Gastrocnemius medialis (tissue), 4 donors: Measurements from ENCODE around the gene LDLRAD4. TPM values are rescaled to one million over a fixed set of nuclear protein-coding genes. Genes with fewer than 3 reads are reported as not detected.

Experiments used
- ATAC-seq, 2 donors: fragments of 150-250 bp; one replicate each; pipeline ENCODE4 v1.9.1; 2016
- DNase-seq, 2 donors: peaks; one replicate each; pipeline ENCODE4 v3.0.0-alpha.2; 2019
- H3K27ac ChIP-seq, 4 donors: fragments of 200-600 bp; sonication (generic); 1 replicate in 1 of 4; 2 replicates in 3 of 4; pipeline ENCODE4 v1.5.1; 2016 to 2018; ENCODE audit warnings: mild to moderate bottlenecking in 2 of 4, moderate library complexity in 1 of 4
- H3K27me3 ChIP-seq, 3 donors: fragments of 200-600 bp; sonication (generic) in 2 of 3; 1 replicate in 1 of 3; 2 replicates in 2 of 3; pipeline versions ENCODE4 v1.5.1 to v1.6.0; 2016 to 2019; ENCODE audit warnings: mild to moderate bottlenecking in 1 of 3, moderate library complexity in 1 of 3
- H3K36me3 ChIP-seq, 2 donors: fragments of 200-600 bp; sonication (generic) in 1 of 2; one replicate each; pipeline ENCODE4 v1.5.1; 2017 to 2018
- H3K4me1 ChIP-seq, 2 donors: fragments of 200-600 bp; sonication (generic) in 1 of 2; one replicate each; pipeline ENCODE4 v1.5.1; 2016 to 2017; ENCODE audit warnings: mild to moderate bottlenecking in 2 of 2
- H3K4me3 ChIP-seq, 4 donors: fragments of 200-600 bp; sonication (generic) in 3 of 4; 1 replicate in 1 of 4; 2 replicates in 3 of 4; pipeline ENCODE4 v1.5.1; 2016 to 2019; ENCODE audit warnings: mild to moderate bottlenecking in 2 of 4
- H3K9me3 ChIP-seq, 3 donors: fragments of 200-600 bp; sonication (generic) in 2 of 3; 1 replicate in 1 of 3; 2 replicates in 2 of 3; pipeline ENCODE4 v1.5.1; 2016 to 2019
- CTCF ChIP-seq, 5 experiments: fragments of 450-650 bp in 3 of 5; fragments of 200-600 bp in 2 of 5; sonication (generic) in 2 of 5; IDR thresholded peaks in 4 of 5; conservative IDR thresholded peaks in 1 of 5; 1 replicate in 4 of 5; 2 replicates in 1 of 5; pipeline ENCODE4 v1.5.1; 2016 to 2019; ENCODE audit warnings: antibody characterized with exemption in 5 of 5, mild to moderate bottlenecking in 3 of 5, moderate library complexity in 3 of 5
- POLR2A ChIP-seq, 2 donors: fragments of 450-650 bp; IDR thresholded peaks; one replicate each; pipeline ENCODE4 v1.6.1; 2017; ENCODE audit warnings: antibody characterized with exemption in 2 of 2, mild to moderate bottlenecking in 2 of 2, moderate library complexity in 2 of 2
- in situ Hi-C, 4 donors: fragments of 200-750 bp; cut with MboI; loops; one replicate each; pipeline versions ENCODE4 v1.15.0 to v1.8.0; 2017; ENCODE audit warnings: low sequenced_read_pairs in 4 of 4
- intact Hi-C: fragments of 100-400 bp; cut with DNase I; formaldehyde crosslinking; loops from one replicate; pipeline ENCODE4 v1.15.1; 2023; ENCODE audit warnings: low total_unique reads
- total RNA-seq, 4 donors: library from RNA; depleted of rRNA; stranded (reverse); fragments of >200 nt; gene quantifications; one replicate each; pipeline versions ENCODE4 v1.1.0 to v1.2.3, GENCODE V29; 2016

The LDLRAD4 gene
- total RNA-seq, 4 donors from 2014 or later, result 3.9 to 11.1 (median 6.5) TPM

GRCh38 chr18:13381331-13381730 lies 162.8 kb downstream of the LDLRAD4 start:
- Histone ChIP-seq H3K4me3 (no peak overlapping the region), H3K27ac (peak overlapping the region in 3 of 4 donors; percentile 58 to 70 (median 68)), H3K36me3 (no peaks in the 10 kb centered on the region), H3K9me3 (no peaks in the 10 kb centered on the region), H3K27me3 (no peaks in the 10 kb centered on the region), H3K4me1 (peaks cover 43 to 57% of the 10 kb centered on the region in 2 donors)
- no peak for TF ChIP-seq POLR2A (IDR thresholded peaks at IDR 0.05)
- TF ChIP-seq CTCF (IDR thresholded peaks at IDR 0.05 in 4 of 5, conservative IDR thresholded peaks at IDR 0.05 in 1 of 5), result no peak
- in situ Hi-C loops (loop anchor here in 1 of 4 donors (10.0 kb wide), 1 partner anchor 143 kb away; no protein-coding TSS in a partner anchor), intact Hi-C loops (loop anchor here (5.0 kb wide), 1 partner anchor 151 kb away; no protein-coding TSS in a partner anchor)
- DNase-seq (no peak), ATAC-seq (no peak)

- Histone ChIP-seq H3K4me1 (peaks cover 43 to 53% of the 10 kb centered on the region in 2 donors), H3K9me3 (no peaks in the 10 kb centered on the region), H3K27me3 (no peaks in the 10 kb centered on the region), H3K36me3 (no peaks in the 10 kb centered on the region), H3K27ac (peak overlapping the region; percentile 58 to 70 (median 68)), H3K4me3 (peak overlapping the region in 3 of 4 donors; percentile 27 to 41 (median 31))
- ATAC-seq (peak in 1 of 2 donors; percentile 34), DNase-seq (peak; percentile 26 to 43)
- TF ChIP-seq CTCF (IDR thresholded peaks at IDR 0.05 in 4 of 5, conservative IDR thresholded peaks at IDR 0.05 in 1 of 5) (no peak), POLR2A (IDR thresholded peaks at IDR 0.05) (no peak)
- in situ Hi-C loops (loop anchor here in 1 of 4 donors (10.0 kb wide), 1 partner anchor 143 kb away; no protein-coding TSS in a partner anchor), intact Hi-C loops (loop anchor here (5.0 kb wide), 1 partner anchor 150 kb away; no protein-coding TSS in a partner anchor)
Observed at GRCh38 chr18:13381944-13382365, 163.4 kb downstream of the LDLRAD4 start.

GRCh38 chr18:13382366-13382953 lies 163.9 kb downstream of the LDLRAD4 start:
- no peak for TF ChIP-seq CTCF (IDR thresholded peaks at IDR 0.05 in 4 of 5, conservative IDR thresholded peaks at IDR 0.05 in 1 of 5)
- ATAC-seq (peak; percentile 31 to 42), DNase-seq (no peak)
- H3K9me3 ChIP-seq, result no peaks in the 10 kb centered on the region
- in situ Hi-C loops, result loop anchor here in 1 of 4 donors (10.0 kb wide), 1 partner anchor 142 kb away; no protein-coding TSS in a partner anchor
- no peaks in the 10 kb centered on the region for H3K36me3 ChIP-seq
- H3K27me3 ChIP-seq, result no peaks in the 10 kb centered on the region
- intact Hi-C loops, result loop anchor here (5.0 kb wide), 1 partner anchor 150 kb away; no protein-coding TSS in a partner anchor
- peak overlapping the region; percentile 58 to 70 (median 68) for H3K27ac ChIP-seq
- peaks cover 38 to 48% of the 10 kb centered on the region in 2 donors for H3K4me1 ChIP-seq
- H3K4me3 ChIP-seq, result peak overlapping the region in 3 of 4 donors; percentile 27 to 41 (median 31)

- intact Hi-C loops, result loop anchor here (5.0 kb wide), 1 partner anchor 149 kb away; no protein-coding TSS in a partner anchor
- no peak for DNase-seq
- no peaks in the 10 kb centered on the region for H3K27me3 ChIP-seq
- no peaks in the 10 kb centered on the region for H3K36me3 ChIP-seq
- H3K9me3 ChIP-seq, result no peaks in the 10 kb centered on the region
- no peak for ATAC-seq
- no peak for TF ChIP-seq CTCF (IDR thresholded peaks at IDR 0.05 in 4 of 5, conservative IDR thresholded peaks at IDR 0.05 in 1 of 5)
- TF ChIP-seq POLR2A (IDR thresholded peaks at IDR 0.05), result no peak
- in situ Hi-C loops, result loop anchor here in 1 of 4 donors (10.0 kb wide), 1 partner anchor 142 kb away; no protein-coding TSS in a partner anchor
- peaks cover 31 to 41% of the 10 kb centered on the region in 2 donors for H3K4me1 ChIP-seq
- peak overlapping the region; percentile 58 to 70 (median 68) for H3K27ac ChIP-seq
- H3K4me3 ChIP-seq, result no peak overlapping the region
Observed at GRCh38 chr18:13382954-13383827, 164.6 kb downstream of the LDLRAD4 start.
